ENCODE data around the gene CHRFAM7A.
"Not testable (repeated sequence)": the region's sequence is repeated elsewhere in the genome, so short reads cannot be mapped to it uniquely, and the experiment has no call there.

DNA sequence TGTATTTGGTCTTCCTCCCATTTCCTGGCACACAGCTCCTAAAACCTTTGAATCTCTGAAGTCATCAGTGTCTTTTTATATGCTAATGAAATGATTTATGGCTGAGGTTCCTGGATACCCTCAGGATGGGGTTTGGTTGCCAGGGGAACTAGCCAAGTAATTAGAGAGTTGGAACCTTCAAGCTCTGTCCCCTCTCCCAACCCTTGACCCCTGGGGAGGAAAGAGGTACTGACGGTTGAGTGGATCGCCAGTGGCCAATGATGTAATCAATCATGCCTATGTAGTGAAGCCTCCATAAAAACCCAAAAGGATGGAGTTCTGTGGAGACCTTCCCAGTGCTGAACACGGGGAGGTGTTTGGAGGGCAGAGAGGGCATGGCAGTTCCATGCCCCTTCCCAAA lies 25.1 kb downstream of the CHRFAM7A start:
- TF ChIP-seq, protein P1, sequence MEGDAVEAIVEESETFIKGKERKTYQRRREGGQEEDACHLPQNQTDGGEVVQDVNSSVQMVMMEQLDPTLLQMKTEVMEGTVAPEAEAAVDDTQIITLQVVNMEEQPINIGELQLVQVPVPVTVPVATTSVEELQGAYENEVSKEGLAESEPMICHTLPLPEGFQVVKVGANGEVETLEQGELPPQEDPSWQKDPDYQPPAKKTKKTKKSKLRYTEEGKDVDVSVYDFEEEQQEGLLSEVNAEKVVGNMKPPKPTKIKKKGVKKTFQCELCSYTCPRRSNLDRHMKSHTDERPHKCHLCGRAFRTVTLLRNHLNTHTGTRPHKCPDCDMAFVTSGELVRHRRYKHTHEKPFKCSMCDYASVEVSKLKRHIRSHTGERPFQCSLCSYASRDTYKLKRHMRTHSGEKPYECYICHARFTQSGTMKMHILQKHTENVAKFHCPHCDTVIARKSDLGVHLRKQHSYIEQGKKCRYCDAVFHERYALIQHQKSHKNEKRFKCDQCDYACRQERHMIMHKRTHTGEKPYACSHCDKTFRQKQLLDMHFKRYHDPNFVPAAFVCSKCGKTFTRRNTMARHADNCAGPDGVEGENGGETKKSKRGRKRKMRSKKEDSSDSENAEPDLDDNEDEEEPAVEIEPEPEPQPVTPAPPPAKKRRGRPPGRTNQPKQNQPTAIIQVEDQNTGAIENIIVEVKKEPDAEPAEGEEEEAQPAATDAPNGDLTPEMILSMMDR (IDR thresholded peaks at IDR 0.05; ENCODE audit: poor library complexity, severe bottlenecking): not testable (repeated sequence)
- TF ChIP-seq, protein P2, sequence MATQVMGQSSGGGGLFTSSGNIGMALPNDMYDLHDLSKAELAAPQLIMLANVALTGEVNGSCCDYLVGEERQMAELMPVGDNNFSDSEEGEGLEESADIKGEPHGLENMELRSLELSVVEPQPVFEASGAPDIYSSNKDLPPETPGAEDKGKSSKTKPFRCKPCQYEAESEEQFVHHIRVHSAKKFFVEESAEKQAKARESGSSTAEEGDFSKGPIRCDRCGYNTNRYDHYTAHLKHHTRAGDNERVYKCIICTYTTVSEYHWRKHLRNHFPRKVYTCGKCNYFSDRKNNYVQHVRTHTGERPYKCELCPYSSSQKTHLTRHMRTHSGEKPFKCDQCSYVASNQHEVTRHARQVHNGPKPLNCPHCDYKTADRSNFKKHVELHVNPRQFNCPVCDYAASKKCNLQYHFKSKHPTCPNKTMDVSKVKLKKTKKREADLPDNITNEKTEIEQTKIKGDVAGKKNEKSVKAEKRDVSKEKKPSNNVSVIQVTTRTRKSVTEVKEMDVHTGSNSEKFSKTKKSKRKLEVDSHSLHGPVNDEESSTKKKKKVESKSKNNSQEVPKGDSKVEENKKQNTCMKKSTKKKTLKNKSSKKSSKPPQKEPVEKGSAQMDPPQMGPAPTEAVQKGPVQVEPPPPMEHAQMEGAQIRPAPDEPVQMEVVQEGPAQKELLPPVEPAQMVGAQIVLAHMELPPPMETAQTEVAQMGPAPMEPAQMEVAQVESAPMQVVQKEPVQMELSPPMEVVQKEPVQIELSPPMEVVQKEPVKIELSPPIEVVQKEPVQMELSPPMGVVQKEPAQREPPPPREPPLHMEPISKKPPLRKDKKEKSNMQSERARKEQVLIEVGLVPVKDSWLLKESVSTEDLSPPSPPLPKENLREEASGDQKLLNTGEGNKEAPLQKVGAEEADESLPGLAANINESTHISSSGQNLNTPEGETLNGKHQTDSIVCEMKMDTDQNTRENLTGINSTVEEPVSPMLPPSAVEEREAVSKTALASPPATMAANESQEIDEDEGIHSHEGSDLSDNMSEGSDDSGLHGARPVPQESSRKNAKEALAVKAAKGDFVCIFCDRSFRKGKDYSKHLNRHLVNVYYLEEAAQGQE (IDR thresholded peaks at IDR 0.05; ENCODE audit: borderline replicate concordance): not testable (repeated sequence)

All from neural cell (in vitro differentiated cells).